C4-2B (cell line): ENCODE results near the gene LIG3.

Experiments
- H3K27ac ChIP-seq: fragments of 450-650 bp; 2 replicates; pipeline ENCODE4 v1.5.1; 2017
- CTCF ChIP-seq: fragments of 450-650 bp; conservative IDR thresholded peaks from 2 replicates; pipeline ENCODE4 v1.5.1; 2017; ENCODE audit warnings: mild to moderate bottlenecking
- ZFX ChIP-seq: fragments of 450-650 bp; IDR thresholded peaks from 2 replicates; pipeline ENCODE4 v1.6.1; 2017

LIG3 gene

GRCh38 chr17:35001549-35001948 is 21.2 kb downstream of the LIG3 start:
- peak overlapping the region; percentile 6 for H3K27ac ChIP-seq
- no peak for TF ChIP-seq ZFX
- TF ChIP-seq CTCF: no peak

- H3K27ac ChIP-seq: peak overlapping the region; percentile 6
- TF ChIP-seq CTCF (no peak), ZFX (no peak)
These were observed 22.7 kb downstream of the LIG3 start for GRCh38 chr17:35002876-35003551.

GRCh38 chr17:35003778-35004177 is 23.5 kb downstream of the LIG3 start:
- H3K27ac ChIP-seq: no peak overlapping the region
- no peak for TF ChIP-seq CTCF
- no peak for TF ChIP-seq ZFX

GRCh38 chr17:35006345-35006744 is 26.0 kb downstream of the LIG3 start:
- no peak for TF ChIP-seq CTCF
- TF ChIP-seq ZFX: no peak
- H3K27ac ChIP-seq: no peak overlapping the region

GRCh38 chr17:35006961-35007360 is 26.6 kb downstream of the LIG3 start:
- no peak overlapping the region for H3K27ac ChIP-seq
- TF ChIP-seq ZFX: no peak
- TF ChIP-seq CTCF: no peak

- H3K27ac ChIP-seq: no peak overlapping the region
- TF ChIP-seq ZFX (no peak), CTCF (no peak)
These were observed 29.8 kb downstream of the LIG3 start for GRCh38 chr17:35010093-35010492.

- TF ChIP-seq ZFX: no peak
- no peak for TF ChIP-seq CTCF
- no peak overlapping the region for H3K27ac ChIP-seq
These were observed 31.4 kb downstream of the LIG3 start for GRCh38 chr17:35011671-35012216.
